RCC 7860 (cell line): Measurements from ENCODE around the gene ELOVL3.
A peak's percentile ranks its signal among the peaks of the same experiment; 100 is the strongest.

ENCODE experiments used
- DNase-seq: peaks from one replicate; pipeline ENCODE4 v3.0.0-alpha.2; 2015; ENCODE audit warnings: low spot score
- FAIRE-seq: peaks from 2 replicates; lab custom pipeline; 2012; peaks lifted over from hg19 to GRCh38; lab: Jason Lieb, UNC

The ELOVL3 gene

GRCh38 chr10:102247734-102248133 is 21.6 kb downstream of the ELOVL3 start:
- DNase-seq (no peak), FAIRE-seq (no peak)

- FAIRE-seq: peak; percentile 24
- DNase-seq: peak; percentile 18
These were observed 26.4 kb downstream of the ELOVL3 start for GRCh38 chr10:102252508-102252907.

- FAIRE-seq (no peak), DNase-seq (no peak)
These were observed 28.3 kb downstream of the ELOVL3 start for GRCh38 chr10:102254426-102254825.

GRCh38 chr10:102255404-102255803 is 29.3 kb downstream of the ELOVL3 start:
- no peak for FAIRE-seq
- no peak for DNase-seq

- DNase-seq (no peak), FAIRE-seq (no peak)
These were observed 35.1 kb downstream of the ELOVL3 start for GRCh38 chr10:102261196-102261595.

- no peak for FAIRE-seq
- DNase-seq: no peak
These were observed 35.7 kb downstream of the ELOVL3 start for GRCh38 chr10:102261842-102262241.

GRCh38 chr10:102262744-102263370 is 36.8 kb downstream of the ELOVL3 start:
- no peak for DNase-seq
- FAIRE-seq: no peak

- no peak for FAIRE-seq
These were observed 38.3 kb downstream of the ELOVL3 start for GRCh38 chr10:102264371-102264770.

GRCh38 chr10:102266670-102267069 is 40.6 kb downstream of the ELOVL3 start:
- DNase-seq: no peak
- FAIRE-seq: no peak

More at GRCh38 chr10:102264371-102264770, 38.3 kb downstream of the ELOVL3 start:
- DNase-seq: no peak

GRCh38 chr10:102267748-102268147 is 41.6 kb downstream of the ELOVL3 start:
- peak; percentile 57 for FAIRE-seq
- DNase-seq: peak; percentile 37

GRCh38 chr10:102268375-102268888 is 42.3 kb downstream of the ELOVL3 start:
- FAIRE-seq (no peak), DNase-seq (no peak)

- no peak for DNase-seq
- FAIRE-seq: no peak
These were observed 42.9 kb downstream of the ELOVL3 start for GRCh38 chr10:102269017-102269416.

- no peak for FAIRE-seq
- no peak for DNase-seq
These were observed 48.0 kb downstream of the ELOVL3 start for GRCh38 chr10:102274062-102274461.

GRCh38 chr10:102275343-102275742 is 49.2 kb downstream of the ELOVL3 start:
- DNase-seq (no peak), FAIRE-seq (no peak)

- DNase-seq (no peak), FAIRE-seq (no peak)
These were observed 53.0 kb downstream of the ELOVL3 start for GRCh38 chr10:102279104-102279503.
